Measurements from ENCODE around the gene CENPH.
"Not testable (repeated sequence)": the region's sequence is repeated elsewhere in the genome, so short reads cannot be mapped to it uniquely, and the experiment has no call there.

CENPH gene

DNA sequence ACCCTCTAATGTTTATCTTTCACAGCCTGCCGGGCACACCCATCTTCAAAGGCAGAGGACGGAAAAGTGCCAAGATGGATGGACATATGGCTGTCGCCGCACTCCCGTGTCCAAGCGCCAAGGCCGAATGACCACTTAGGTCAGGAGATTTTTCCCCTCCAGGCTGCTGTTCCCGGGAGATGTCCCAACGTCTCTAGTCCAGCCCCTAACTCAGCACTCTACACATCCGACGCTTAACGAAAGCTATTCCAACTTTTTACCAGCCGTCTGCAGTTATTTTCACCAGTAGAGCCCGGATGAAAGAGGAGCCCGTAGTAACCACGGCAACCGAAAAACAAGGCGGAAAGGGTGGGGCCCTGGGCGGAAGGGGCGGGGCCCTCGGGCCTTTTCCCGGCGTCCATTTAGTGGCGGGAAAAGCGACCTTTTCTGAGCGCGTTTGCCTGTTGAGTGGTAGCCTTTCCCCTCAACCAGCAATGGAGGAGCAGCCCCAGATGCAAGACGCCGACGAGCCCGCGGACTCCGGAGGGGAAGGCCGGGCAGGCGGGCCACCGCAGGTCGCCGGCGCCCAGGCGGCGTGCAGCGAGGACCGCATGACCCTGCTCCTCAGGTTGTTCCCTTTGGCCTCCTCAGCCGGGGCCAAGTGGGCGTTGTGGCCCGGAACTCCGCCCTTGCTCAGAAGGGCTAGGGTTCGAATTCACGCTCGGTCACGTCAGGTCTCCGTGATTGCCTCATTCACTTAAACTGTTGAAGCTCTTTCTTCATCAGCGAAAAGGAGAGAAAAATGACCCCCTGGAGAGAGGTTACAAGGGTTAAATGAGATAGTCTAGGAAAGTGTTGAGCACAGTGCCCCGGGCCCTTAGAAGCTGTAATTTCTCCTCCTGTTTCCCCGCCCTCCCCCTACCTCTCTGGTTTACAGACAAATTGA lies at the start of gene CENPH:
Gene CENPH, plus strand, starts transcription at position 422 of the 925 bp plus-strand sequence. Its CDS starts 52 bp downstream, at position 474.
- DNase-seq = peak; percentile 97

- DNase-seq = not testable (repeated sequence)
These were observed 49.1 kb upstream of the CENPH start for GRCh38 chr5:69140239-69140638.

- DNase-seq = no peak
These were observed 48.6 kb upstream of the CENPH start for GRCh38 chr5:69140827-69141226.

DNA sequence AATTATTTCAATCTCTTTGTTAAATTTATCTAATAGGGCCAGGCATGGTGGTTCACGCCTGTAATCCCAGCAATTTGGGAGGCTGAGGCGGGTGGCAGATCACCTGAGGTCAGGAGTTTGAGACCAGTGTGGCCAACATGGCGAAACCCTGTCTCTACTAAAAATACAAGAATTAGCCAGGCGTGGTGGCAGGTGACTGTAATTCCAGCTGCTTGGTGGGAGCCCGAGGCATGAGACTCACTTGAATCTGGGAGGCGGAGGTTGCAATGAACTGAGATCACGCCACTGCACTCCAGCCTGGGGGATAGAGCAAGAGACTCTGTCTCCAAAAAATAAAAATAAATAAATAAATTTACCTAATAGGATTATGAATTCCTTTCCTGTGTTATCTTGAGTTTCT lies 40.8 kb upstream of the CENPH start:
- not testable (repeated sequence) for DNase-seq

DNA sequence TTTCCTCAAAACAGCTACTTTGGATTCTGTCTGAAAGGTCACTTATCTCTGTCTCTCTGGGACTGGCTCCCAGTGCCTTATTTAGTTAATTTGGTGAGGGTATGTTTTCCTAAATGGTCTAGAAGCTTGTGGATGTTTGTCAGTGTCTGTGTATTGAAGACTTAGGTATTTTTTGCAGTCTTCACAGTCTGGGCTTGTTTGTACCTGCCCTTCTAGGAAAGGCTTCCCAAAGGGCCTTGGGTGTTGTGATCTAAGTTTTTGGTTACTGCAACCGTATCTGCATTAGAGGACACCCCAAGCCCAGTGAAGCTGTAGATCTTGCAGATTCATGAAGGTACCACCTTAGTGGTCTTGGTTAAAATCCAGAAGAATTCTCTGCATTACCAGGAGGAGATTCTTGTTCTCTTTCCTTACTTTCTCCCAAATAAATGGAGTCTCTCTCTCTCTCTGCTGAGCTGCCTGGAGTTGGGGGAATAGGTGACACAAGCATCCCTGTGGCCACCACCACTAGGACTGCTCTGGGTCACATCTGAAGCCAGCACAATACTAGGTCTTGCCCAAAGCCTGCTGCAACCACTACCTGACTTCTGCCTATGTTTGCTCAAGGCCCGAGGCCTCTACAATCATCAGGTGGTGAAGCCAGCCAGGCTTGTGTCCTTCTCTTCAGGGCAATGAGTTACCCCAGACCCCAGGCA lies 40.3 kb upstream of the CENPH start:
- DNase-seq = no peak

DNA sequence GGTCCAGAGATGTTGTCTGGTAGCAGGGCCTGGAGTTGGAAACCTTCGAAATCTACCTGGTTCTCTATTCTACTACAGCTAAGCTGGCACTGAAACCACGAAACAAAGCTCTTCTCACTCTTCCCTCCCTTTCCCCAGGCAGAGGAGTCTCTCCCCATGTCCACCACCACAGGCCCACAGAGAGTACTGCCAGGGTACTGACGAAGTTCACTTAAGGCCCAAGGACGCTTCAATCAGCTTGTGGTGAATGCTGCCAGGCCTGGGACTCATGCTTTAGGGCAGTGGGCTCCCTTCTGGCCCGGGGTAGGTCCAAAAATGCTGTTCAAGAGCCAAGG lies 39.7 kb upstream of the CENPH start:
- no peak for DNase-seq

DNA sequence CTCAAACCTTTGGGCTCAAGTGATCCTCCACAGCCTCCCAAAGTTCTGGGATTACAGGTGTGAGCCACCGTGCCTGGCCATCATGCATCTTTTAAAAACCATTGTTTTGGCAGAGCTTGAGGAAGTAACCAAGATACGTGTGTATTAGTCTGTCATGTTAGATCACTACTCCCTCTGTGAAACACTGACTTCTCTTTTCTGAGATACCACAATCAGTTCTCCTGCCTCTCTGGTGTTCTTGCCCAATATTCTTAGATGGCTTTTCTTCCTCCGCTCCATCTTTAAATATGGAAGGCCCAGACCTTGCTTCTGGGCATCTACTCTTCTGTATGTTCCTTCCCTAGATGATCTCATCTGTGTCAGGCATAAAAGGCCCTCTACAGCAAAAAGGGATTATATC lies 36.7 kb upstream of the CENPH start:
- no peak for DNase-seq

DNA sequence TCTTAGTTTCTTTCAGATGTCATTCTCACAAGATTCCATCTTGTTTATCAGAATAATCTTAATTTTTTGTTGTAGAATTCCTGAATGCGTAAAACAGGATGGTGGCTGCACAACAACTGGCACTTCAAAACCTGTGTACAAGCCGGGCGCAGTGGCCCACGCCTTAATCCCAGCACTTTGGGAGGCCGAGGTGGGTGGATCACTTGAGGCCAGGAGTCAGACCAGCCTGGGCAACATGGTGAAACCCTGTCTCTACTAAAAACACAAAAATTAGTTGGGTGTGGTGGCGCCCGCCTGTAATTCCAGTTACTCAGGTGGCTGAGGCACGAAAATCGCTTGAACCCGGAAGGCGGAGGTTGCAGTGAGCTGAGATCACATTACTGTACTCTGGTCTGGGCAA lies 32.9 kb upstream of the CENPH start:
- no peak for DNase-seq

- DNase-seq = no peak
These were observed 31.3 kb upstream of the CENPH start for GRCh38 chr5:69158039-69158438.

GRCh38 chr5:69160651-69161050 lies 28.7 kb upstream of the CENPH start:
- DNase-seq = no peak

DNA sequence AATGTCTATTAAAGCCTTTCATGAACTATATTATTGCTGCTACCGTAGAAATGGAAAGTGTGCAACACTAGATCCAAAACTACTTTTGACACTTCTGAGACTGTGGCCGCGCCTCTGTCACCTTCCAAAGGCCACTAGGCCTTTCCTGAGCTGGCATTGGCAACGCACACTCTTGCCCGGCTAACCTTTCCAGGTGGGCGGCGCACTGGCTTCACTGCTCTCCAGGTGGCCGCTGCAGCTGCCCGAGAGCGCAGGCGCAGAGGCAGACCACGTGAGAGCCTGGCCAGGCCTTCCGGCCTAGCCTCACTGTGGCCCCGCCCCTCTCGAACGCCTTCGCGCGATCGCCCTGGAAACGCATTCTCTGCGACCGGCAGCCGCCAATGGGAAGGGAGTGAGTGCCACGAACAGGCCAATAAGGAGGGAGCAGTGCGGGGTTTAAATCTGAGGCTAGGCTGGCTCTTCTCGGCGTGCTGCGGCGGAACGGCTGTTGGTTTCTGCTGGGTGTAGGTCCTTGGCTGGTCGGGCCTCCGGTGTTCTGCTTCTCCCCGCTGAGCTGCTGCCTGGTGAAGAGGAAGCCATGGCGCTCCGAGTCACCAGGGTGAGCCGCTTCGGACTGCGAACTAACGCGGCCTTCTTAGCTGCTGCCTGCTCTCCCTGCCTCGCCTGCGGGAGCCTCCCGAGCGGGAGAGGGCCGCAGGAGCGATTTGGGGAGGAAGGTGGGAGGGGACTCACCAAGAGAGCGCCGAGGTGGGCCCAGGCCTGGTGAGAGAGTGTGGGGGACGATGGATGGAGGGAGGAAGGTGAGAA lies 22.5 kb upstream of the CENPH start, which contains the start of gene CCNB1:
Gene CCNB1, plus strand, starts transcription at position 465 of the 807 bp plus-strand sequence. Its CDS starts 113 bp downstream, at position 578.
- peak; percentile 94 for DNase-seq

GRCh38 chr5:69167493-69167855 lies 21.9 kb upstream of the CENPH start:
- DNase-seq = no peak

DNA sequence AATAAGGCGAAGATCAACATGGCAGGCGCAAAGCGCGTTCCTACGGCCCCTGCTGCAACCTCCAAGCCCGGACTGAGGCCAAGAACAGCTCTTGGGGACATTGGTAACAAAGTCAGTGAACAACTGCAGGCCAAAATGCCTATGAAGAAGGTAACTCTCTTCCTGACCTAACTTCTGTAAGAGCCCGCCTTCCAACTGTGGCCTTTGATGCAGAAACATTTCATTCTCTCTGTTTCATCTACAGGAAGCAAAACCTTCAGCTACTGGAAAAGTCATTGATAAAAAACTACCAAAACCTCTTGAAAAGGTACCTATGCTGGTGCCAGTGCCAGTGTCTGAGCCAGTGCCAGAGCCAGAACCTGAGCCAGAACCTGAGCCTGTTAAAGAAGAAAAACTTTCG lies 21.5 kb upstream of the CENPH start:
- DNase-seq = no peak

- no peak for DNase-seq
These were observed 18.9 kb upstream of the CENPH start for GRCh38 chr5:69170495-69170894.

DNA sequence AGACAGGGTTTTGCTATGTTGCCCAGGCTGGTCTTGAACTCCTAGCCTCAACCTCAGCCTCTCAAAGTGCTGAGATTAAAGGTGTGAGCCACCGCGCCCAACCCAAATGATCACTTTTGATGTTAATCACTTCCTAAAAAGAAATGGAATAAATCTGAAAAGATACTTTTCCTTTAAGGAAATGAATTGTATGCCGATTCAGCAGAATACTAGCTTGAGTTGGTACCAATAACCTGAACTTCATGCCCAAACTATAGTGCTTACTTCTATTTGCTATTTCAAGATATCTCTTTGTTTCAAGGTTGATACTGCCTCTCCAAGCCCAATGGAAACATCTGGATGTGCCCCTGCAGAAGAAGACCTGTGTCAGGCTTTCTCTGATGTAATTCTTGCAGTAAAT lies 18.4 kb upstream of the CENPH start:
- no peak for DNase-seq

- DNase-seq = not testable (repeated sequence)
These were observed 7.6 kb upstream of the CENPH start for GRCh38 chr5:69181659-69182293.

DNA sequence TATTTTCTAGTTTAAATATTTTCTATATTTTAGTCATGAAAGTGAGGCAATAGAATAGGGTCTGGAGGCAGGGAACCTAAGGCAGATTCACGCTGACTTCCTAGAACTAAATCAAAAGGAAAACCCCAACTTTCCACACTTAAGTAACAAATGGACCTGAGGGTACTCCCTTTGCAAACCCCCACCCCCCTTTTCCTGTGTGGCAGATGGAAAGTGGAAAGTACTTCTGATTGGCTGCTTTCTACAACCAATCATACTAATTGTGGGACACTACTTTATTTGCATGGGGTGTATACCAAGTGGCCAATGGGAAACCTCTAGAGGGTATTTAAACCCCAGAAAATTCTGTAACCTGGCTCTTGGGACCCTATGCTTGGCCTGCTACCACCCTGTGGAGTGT lies 4.8 kb upstream of the CENPH start:
- no peak for DNase-seq

DNA sequence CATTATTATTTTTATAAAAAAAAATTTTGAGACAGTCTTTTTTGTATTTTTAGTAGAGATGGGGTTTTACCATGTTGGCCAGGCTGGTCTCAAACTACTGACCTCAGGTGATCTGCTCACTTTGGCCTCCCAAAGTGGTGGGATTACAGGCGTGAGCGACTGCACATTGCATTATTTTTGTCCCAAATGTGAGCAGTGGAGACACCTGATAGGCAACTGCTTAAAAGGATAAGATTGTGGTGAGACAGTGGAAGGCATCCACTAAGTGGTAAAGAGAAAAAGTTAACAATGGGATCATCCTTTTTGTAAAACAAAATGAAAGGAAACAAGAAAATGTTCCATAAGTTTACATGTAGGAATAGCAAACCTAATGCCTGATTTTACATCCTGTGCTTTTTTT lies 2.0 kb upstream of the CENPH start:
- no peak for DNase-seq

GRCh38 chr5:69188811-69189161 lies 597 bp upstream of the CENPH start:
- DNase-seq = no peak

DNA sequence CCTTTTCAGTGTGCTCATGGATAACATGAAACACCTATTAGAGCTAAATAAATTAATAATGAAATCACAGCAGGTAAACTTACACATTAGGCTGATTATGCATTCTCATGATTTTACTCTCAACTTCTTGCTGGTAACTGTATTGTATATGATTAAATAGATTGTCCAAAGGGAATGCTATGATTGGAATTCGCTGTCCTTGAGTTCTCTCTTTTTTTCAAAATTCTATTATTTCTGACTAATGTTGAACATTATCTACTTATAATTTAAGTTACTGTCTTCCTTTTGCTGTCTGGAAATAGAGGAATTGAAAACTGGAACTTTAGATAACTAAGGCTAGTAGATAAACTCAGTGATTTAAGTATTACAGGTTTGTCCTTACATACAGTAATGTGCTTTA lies 13.1 kb downstream of the CENPH start:
- no peak for DNase-seq

- no peak for DNase-seq
These were observed 17.3 kb downstream of the CENPH start for GRCh38 chr5:69206528-69207190.

DNA sequence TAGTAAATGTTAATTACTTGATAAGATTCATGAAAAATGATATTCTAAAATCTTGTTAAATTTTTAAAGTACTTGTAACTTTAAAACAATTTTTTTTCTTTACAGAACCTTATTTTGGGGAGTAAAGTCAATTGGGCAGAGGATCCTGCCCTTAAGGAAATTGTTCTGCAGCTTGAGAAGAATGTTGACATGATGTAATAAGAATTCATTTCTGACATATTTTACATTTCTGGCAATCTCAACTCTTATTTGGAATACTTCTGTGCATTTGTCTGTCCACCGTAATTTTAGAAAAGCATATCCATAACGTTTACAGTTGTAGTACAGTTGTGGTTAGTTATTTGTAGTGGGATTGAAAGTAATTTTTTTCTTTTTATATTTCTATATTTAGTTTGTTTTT lies 20.2 kb downstream of the CENPH start:
- DNase-seq = no peak

Data from retina (tissue), 1 donor.